BLaER1 treated with 17β-estradiol and CSF1 and Interleukin-3, amounts not matched to agents 10 nM and 100 nM (cell line): ENCODE results near the gene RFX3.

Source experiments
- H3K27ac ChIP-seq, 11 experiments: shearing (Covaris generic); formaldehyde crosslinking; 2 replicates each; pipeline ENCODE4 v1.8.1; 2022
- H3K27me3 ChIP-seq, 11 experiments: shearing (Covaris generic); formaldehyde crosslinking; 2 replicates each; pipeline ENCODE4 v1.8.1; 2022
- H3K36me3 ChIP-seq, 11 experiments: shearing (Covaris generic); formaldehyde crosslinking; 2 replicates each; pipeline ENCODE4 v1.8.1; 2022
- H3K4me1 ChIP-seq, 10 experiments: shearing (Covaris generic); formaldehyde crosslinking; 2 replicates each; pipeline ENCODE4 v1.8.1; 2022
- H3K4me2 ChIP-seq, 11 experiments: shearing (Covaris generic); formaldehyde crosslinking; 2 replicates each; pipeline ENCODE4 v1.8.1; 2022
- H3K4me3 ChIP-seq, 10 experiments: shearing (Covaris generic); formaldehyde crosslinking; 2 replicates each; pipeline ENCODE4 v1.8.1; 2022
- H3K9ac ChIP-seq, 11 experiments: shearing (Covaris generic); formaldehyde crosslinking; 2 replicates each; pipeline ENCODE4 v1.8.1; 2022
- H3K9me3 ChIP-seq, 11 experiments: shearing (Covaris generic); formaldehyde crosslinking; replicated peaks in 1 of 11; 2 replicates each; pipeline ENCODE4 v1.8.1; 2022
- H4K20me1 ChIP-seq, 11 experiments: shearing (Covaris generic); formaldehyde crosslinking; 2 replicates each; pipeline ENCODE4 v1.8.1; 2022
- Cebpa-rat ChIP-seq, 11 experiments: shearing (Covaris generic); IDR thresholded peaks; 2 replicates each; pipeline ENCODE4 v1.8.1; 2022

RFX3 gene

DNA sequence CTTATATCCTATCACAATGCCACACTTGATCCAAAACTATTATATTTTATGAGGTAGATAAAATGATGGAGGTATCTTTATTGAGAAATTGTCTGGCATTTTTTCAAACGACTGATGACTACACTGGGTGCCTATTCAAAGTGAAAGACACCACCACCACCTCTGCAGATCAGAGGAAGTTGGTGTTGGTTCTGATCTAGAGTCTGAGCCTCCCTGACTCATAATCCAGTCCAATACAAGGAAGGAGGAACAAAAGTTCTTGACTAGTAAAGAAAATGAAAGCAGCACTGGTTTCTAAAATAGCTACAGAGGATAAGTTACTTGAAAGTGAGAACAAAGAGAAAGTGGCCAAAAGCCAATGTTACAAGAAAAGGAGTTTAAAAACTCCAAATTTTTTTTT is 139.9 kb downstream of the RFX3 start:
- TF ChIP-seq Cebpa-rat (IDR thresholded peaks at IDR 0.05): no peak

DNA sequence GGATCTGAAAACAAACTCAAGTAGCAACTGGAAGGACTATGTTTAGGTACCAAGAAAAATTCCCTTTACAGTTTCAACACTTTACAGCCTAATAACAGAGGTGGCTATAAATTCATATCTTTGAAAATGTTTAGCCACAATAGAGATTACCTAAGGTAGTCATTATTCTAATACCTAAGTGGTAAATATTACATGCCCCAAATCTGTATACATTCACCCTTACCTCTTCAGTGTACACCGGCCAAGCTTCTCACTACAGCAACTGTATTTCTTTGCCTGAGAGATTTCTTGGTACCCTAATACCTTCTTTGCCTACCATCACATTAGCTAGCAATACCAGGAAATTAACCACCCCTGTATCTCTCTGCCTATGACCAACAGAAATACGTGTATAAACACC is 154.0 kb downstream of the RFX3 start:
- no peak for TF ChIP-seq Cebpa-rat (IDR thresholded peaks at IDR 0.05)
- H4K20me1 ChIP-seq: no peaks in the 10 kb centered on the region
- H3K27me3 ChIP-seq: no peaks in the 10 kb centered on the region
- no peak overlapping the region for H3K27ac ChIP-seq
- no peak overlapping the region for H3K4me2 ChIP-seq
- H3K4me1 ChIP-seq: no peaks in the 10 kb centered on the region
- H3K4me3 ChIP-seq: no peak overlapping the region
- H3K9ac ChIP-seq: no peak overlapping the region
- peaks cover 0 to 6% (median 0%) of the 10 kb centered on the region in 11 experiments; a peak in 1 of 22 replicates for H3K36me3 ChIP-seq
- peaks cover 0 to 4% (median 0%) of the 10 kb centered on the region in 11 experiments; a peak in 1 of 22 replicates for H3K9me3 ChIP-seq

More for the DNA sequence above, 139.9 kb downstream of the RFX3 start:
- H3K9ac ChIP-seq: no peak overlapping the region
- no peak overlapping the region for H3K4me3 ChIP-seq
- no peaks in the 10 kb centered on the region for H4K20me1 ChIP-seq
- peaks cover 8 to 14% (median 10%) of the 10 kb centered on the region in 11 experiments; a peak in 18 of 22 replicates for H3K9me3 ChIP-seq
- peaks cover 10 to 43% (median 23%) of the 10 kb centered on the region in 11 experiments; a peak in 17 of 22 replicates for H3K36me3 ChIP-seq
- H3K4me1 ChIP-seq: peaks cover 0 to 11% (median 0%) of the 10 kb centered on the region in 10 experiments; a peak in 3 of 20 replicates
- no peaks in the 10 kb centered on the region for H3K27me3 ChIP-seq
- no peak overlapping the region for H3K4me2 ChIP-seq
- H3K27ac ChIP-seq: no peak overlapping the region

DNA sequence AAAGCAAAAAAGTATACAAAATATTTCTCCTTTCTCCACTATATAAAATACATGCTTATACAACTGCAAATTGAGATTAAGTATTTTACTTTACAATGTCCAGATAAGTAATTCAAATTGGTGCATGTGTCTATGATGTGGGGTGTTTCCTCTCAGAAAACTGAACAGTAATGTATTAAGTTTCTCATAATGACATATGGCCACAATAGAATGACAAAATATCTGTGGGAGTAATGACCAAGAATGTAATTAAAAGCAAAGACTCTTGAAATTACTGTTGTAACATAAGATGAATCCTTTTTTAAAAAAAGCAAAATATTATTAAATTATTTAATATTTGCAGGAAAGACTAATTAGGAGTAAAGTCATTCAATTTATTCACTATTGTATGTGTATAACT is 155.1 kb downstream of the RFX3 start:
- Histone ChIP-seq H3K9me3 (peaks cover 0 to 3% (median 0%) of the 10 kb centered on the region in 11 experiments; a peak in 1 of 22 replicates), H3K4me2 (no peak overlapping the region), H3K4me3 (no peak overlapping the region), H3K27me3 (no peaks in the 10 kb centered on the region), H4K20me1 (no peaks in the 10 kb centered on the region), H3K4me1 (no peaks in the 10 kb centered on the region), H3K9ac (no peak overlapping the region), H3K36me3 (peaks cover 0 to 6% (median 0%) of the 10 kb centered on the region in 11 experiments; a peak in 1 of 22 replicates), H3K27ac (no peak overlapping the region)
- TF ChIP-seq Cebpa-rat (IDR thresholded peaks at IDR 0.05): no peak

DNA sequence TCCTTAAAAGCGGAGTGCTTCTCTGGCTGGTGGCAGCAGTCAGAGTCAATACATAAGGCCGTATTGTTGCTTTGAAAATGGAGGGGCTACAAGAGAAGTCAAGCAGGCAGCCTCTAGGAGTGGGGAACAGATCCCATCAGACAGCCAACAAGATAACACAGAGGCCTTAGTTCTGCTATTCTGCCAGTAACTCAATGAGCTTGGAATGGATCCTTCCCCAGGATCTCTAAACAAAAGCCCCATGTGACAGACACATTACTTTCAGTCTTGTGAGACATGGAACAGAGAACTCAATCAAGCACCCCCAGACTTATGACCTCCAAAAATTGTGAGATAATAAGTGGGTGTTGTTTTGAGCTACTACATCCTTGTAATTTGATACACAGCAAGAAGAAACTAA is 158.6 kb downstream of the RFX3 start:
- no peak overlapping the region for H3K27ac ChIP-seq

DNA sequence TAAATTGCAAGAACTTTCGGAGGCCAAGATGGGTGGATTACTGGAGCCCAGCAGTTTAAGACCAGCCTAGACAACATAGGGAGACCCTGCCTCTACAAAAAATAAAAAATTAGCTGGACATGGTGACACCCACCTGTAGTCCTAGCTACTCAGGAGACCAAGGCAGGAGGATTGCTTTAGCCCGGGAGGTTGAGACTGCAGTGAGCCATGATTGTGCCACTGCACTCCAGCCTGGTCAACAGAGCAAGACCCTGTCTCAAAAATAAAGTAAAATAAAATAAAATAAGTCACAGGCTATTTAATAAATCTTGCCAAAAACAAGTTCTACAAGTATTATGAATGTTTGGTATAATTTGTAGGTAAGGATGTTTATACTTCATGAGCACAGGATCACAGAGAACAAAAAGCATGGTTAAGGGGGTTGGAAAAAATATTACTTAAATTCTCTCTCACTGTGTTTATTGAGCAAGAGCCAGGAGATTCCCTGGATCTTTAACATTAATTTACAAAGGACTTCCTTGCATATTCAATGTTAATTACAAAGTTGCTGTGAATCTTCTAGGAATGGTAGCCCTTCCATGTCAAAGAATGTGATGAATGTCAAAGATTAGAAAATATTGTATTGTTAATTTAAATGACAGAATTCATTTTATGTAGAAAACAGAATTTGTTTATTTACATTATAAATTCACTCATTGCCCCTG is 164.0 kb downstream of the RFX3 start:
- Histone ChIP-seq H3K36me3 (peaks cover 0 to 5% (median 0%) of the 10 kb centered on the region in 11 experiments; a peak in 2 of 22 replicates), H3K4me2 (peak overlapping the region in 3 of 11 experiments; percentile 36 to 60 (median 40); a peak in 4 of 22 replicates), H3K9ac (no peak overlapping the region), H4K20me1 (no peaks in the 10 kb centered on the region), H3K27ac (no peak overlapping the region), H3K9me3 (peaks cover 0 to 8% (median 6%) of the 10 kb centered on the region in 11 experiments; a peak in 8 of 22 replicates), H3K4me3 (no peak overlapping the region), H3K27me3 (no peaks in the 10 kb centered on the region), H3K4me1 (peaks cover 0 to 22% (median 8%) of the 10 kb centered on the region in 10 experiments; a peak in 12 of 20 replicates)
- no peak for TF ChIP-seq Cebpa-rat (IDR thresholded peaks at IDR 0.05)

More for the DNA sequence above, 158.6 kb downstream of the RFX3 start:
- no peaks in the 10 kb centered on the region for H3K9me3 ChIP-seq
- no peak overlapping the region for H3K4me2 ChIP-seq
- H3K36me3 ChIP-seq: peaks cover 0 to 6% (median 0%) of the 10 kb centered on the region in 11 experiments; a peak in 2 of 22 replicates
- no peak overlapping the region for H3K4me3 ChIP-seq
- no peak overlapping the region for H3K9ac ChIP-seq
- H3K4me1 ChIP-seq: no peaks in the 10 kb centered on the region
- TF ChIP-seq Cebpa-rat (IDR thresholded peaks at IDR 0.05): no peak
- no peaks in the 10 kb centered on the region for H4K20me1 ChIP-seq
- no peaks in the 10 kb centered on the region for H3K27me3 ChIP-seq

DNA sequence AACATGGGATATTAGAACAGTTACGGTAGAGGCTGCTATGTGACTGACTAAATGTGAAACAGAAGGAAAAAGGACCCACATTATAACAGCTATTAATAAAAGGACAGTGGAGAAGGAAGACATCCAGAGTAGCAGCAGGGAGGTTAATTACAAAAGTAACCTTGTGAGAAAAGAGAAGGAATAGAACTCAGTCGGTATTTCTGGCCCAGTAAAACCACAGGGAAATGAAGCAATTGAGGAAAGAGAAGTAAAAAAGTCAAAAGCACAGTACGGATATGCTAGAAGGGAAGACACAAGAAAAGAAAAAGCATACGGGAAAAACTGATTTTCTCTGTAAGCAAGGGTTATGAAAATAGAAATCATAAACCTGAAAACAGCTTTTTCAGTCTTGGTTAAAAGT is 164.7 kb downstream of the RFX3 start:
- Histone ChIP-seq H3K27me3 (no peaks in the 10 kb centered on the region), H3K9me3 (peaks cover 0 to 8% (median 6%) of the 10 kb centered on the region in 11 experiments; a peak in 8 of 22 replicates), H3K36me3 (peaks cover 0 to 5% (median 0%) of the 10 kb centered on the region in 11 experiments; a peak in 2 of 22 replicates), H4K20me1 (no peaks in the 10 kb centered on the region), H3K4me2 (peak overlapping the region in 5 of 11 experiments; percentile 25 to 60 (median 36); a peak in 8 of 22 replicates), H3K27ac (0 out of 22 replicates have a peak overlapping the region, but pooled peaks of 1 of the 11 experiments have one; percentile 7), H3K9ac (no peak overlapping the region; a peak in 1 of 22 replicates), H3K4me1 (peaks cover 0 to 22% (median 8%) of the 10 kb centered on the region in 10 experiments; a peak in 12 of 20 replicates), H3K4me3 (no peak overlapping the region)
- TF ChIP-seq Cebpa-rat (IDR thresholded peaks at IDR 0.05): no peak

DNA sequence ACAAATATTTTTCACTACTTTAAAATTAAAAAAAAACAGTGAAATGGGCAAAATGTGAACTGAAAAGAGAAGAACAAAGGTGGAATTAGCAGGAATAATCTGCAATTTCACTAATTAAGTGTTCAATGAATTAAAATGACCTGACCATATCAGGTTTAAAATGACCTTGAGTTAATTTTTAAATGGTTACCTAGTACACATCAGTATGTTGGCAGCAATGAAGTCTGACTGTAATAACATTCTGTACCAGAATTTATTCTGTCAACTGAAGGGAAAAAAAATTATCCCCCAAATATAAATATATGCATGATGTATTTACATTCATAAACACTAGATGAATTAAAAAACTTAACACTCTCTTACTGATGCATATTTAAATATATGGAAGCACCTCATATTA is 165.6 kb downstream of the RFX3 start:
- H3K27me3 ChIP-seq: no peaks in the 10 kb centered on the region
- peaks cover 0 to 8% (median 6%) of the 10 kb centered on the region in 11 experiments; a peak in 8 of 22 replicates for H3K9me3 ChIP-seq
- TF ChIP-seq Cebpa-rat (IDR thresholded peaks at IDR 0.05): no peak
- peaks cover 0 to 5% (median 0%) of the 10 kb centered on the region in 11 experiments; a peak in 2 of 22 replicates for H3K36me3 ChIP-seq
- H3K4me3 ChIP-seq: no peak overlapping the region
- peaks cover 0 to 22% (median 8%) of the 10 kb centered on the region in 10 experiments; a peak in 12 of 20 replicates for H3K4me1 ChIP-seq
- H4K20me1 ChIP-seq: no peaks in the 10 kb centered on the region
- H3K27ac ChIP-seq: no peak overlapping the region
- H3K9ac ChIP-seq: no peak overlapping the region
- no peak overlapping the region for H3K4me2 ChIP-seq

DNA sequence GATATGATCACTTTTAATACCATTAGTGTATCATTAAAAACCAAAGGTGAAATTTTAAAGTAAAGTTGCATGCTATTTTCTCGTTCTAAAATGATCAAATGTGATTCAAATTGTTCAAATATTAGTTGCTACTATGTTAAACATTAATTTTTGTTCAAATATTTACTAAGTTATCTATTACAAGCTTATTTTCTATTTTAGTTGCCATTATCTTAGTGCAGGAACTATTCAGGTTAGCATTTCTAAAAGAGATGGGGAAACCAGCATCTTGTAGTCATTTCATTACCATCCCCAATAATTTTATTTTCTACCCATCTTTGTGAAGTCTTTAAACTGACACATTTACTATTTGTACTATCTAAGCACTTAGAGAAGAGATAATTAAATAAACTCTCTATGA is 166.0 kb downstream of the RFX3 start:
- no peak for TF ChIP-seq Cebpa-rat (IDR thresholded peaks at IDR 0.05)
- H3K9ac ChIP-seq: no peak overlapping the region
- peaks cover 0 to 22% (median 8%) of the 10 kb centered on the region in 10 experiments; a peak in 12 of 20 replicates for H3K4me1 ChIP-seq
- no peak overlapping the region for H3K4me3 ChIP-seq
- H3K36me3 ChIP-seq: peaks cover 0 to 2% (median 0%) of the 10 kb centered on the region in 11 experiments; a peak in 2 of 22 replicates
- no peaks in the 10 kb centered on the region for H4K20me1 ChIP-seq
- no peak overlapping the region for H3K4me2 ChIP-seq
- peaks cover 0 to 8% (median 6%) of the 10 kb centered on the region in 11 experiments; a peak in 9 of 22 replicates for H3K9me3 ChIP-seq
- no peaks in the 10 kb centered on the region for H3K27me3 ChIP-seq
- no peak overlapping the region for H3K27ac ChIP-seq

DNA sequence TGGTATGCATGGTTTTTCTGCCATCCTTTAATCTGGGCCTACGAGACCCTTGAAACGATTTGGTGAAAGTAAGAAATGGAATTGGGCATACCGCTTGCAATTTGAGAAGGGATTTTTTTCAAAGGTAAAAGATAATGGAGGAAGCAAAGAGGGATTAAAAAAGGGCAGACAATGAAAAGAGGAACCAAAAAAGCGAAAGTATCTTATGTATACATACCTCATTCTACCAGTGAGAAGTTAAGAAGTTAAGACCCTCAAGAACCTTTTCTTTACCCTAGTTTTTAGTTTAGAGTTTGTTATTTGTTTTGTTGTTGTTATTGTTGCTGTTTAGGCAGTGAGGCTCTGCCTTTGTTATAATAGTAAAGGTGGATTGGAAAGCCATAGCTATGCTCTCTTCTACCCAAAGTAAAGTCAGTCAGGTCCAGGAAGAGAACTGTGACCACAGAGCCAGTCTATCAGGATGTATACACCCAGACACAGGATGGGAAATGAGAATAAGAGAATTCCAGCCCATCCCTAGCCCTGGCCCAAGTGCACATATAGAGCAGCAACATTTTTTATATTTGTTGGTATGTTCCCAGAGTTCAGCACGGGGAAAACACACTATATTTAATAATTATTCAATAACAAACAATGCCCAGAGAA is 166.6 kb downstream of the RFX3 start:
- TF ChIP-seq Cebpa-rat (IDR thresholded peaks at IDR 0.05): no peak
- no peak overlapping the region for H3K9ac ChIP-seq
- peaks cover 0 to 22% (median 8%) of the 10 kb centered on the region in 10 experiments; a peak in 12 of 20 replicates for H3K4me1 ChIP-seq
- H3K4me2 ChIP-seq: peak overlapping the region in 4 of 11 experiments; percentile 16 to 47 (median 29); a peak in 6 of 22 replicates
- H4K20me1 ChIP-seq: no peaks in the 10 kb centered on the region
- H3K9me3 ChIP-seq: peaks cover under 1 to 11% (median 9%) of the 10 kb centered on the region in 11 experiments; a peak in 19 of 22 replicates
- peaks cover 0 to 1% (median 0%) of the 10 kb centered on the region in 11 experiments; a peak in 2 of 22 replicates for H3K36me3 ChIP-seq
- no peak overlapping the region for H3K4me3 ChIP-seq
- no peak overlapping the region for H3K27ac ChIP-seq
- H3K27me3 ChIP-seq: no peaks in the 10 kb centered on the region
